Adipose tissue (tissue), 3 donors: ENCODE measurements around the gene OR52E4. TPM values are rescaled to one million over a fixed set of nuclear protein-coding genes. Genes with fewer than 3 reads are reported as not detected.

ENCODE experiments used
- H3K27ac ChIP-seq: one replicate; pipeline ENCODE4 v1.5.1; 2013; ENCODE audit warnings: low read depth, low read length
- WGBS, 3 donors: extraction: QIAGEN DNeasy Blood & Tissue Kit; methylation state at CpG; one replicate each; pipeline ENCODE4 v1.1.7; 2013; 5-methylcytosine and 5-hydroxymethylcytosine counted together
- polyA plus RNA-seq, 3 donors: library from polyadenylated mRNA; stranded (reverse); fragments of 200-250 nt; gene quantifications; one replicate each; pipeline ENCODE4 v1.2.3, GENCODE V29; 2013
- donor health status: healthy with polysubstance abuse.
- donor health status: Bipolar disorder and iron deficiency.
- donor health status: healthy.

The OR52E4 gene
- polyA plus RNA-seq, 3 donors = not detected

GRCh38 chr11:5923794-5924193 lies 43.4 kb downstream of the OR52E4 start:
- no peak overlapping the region for H3K27ac ChIP-seq

GRCh38 chr11:5928271-5928670 lies 47.8 kb downstream of the OR52E4 start:
- WGBS, 3 donors = 92 to 96% (median 95%) methylated on average over 17 of the region's 17 CpGs

GRCh38 chr11:5928811-5929210 lies 48.4 kb downstream of the OR52E4 start:
- H3K27ac ChIP-seq = no peak overlapping the region
- WGBS, 3 donors = 85 to 89% (median 85%) methylated on average over 15 of the region's 15 CpGs

More at GRCh38 chr11:5928271-5928670, 47.8 kb downstream of the OR52E4 start:
- no peak overlapping the region for H3K27ac ChIP-seq

- 86 to 93% (median 88%) methylated on average over 31 of the region's 31 CpGs for WGBS, 3 donors
- no peak overlapping the region for H3K27ac ChIP-seq
Measured at GRCh38 chr11:5929571-5930368, 49.3 kb downstream of the OR52E4 start.

- no peak overlapping the region for H3K27ac ChIP-seq
- WGBS, 3 donors = 84 to 91% (median 90%) methylated on average over 19 of the region's 19 CpGs
Measured at GRCh38 chr11:5930614-5931013, 50.2 kb downstream of the OR52E4 start.

- WGBS, 3 donors = 82 to 94% (median 93%) methylated on average over 8 of the region's 8 CpGs
- H3K27ac ChIP-seq = no peak overlapping the region
Measured at GRCh38 chr11:5931061-5931460, 50.6 kb downstream of the OR52E4 start.

GRCh38 chr11:5932671-5933070 lies 52.2 kb downstream of the OR52E4 start:
- H3K27ac ChIP-seq = no peak overlapping the region
- WGBS, 3 donors = 92 to 95% (median 93%) methylated on average over 11 of the region's 11 CpGs

- 87 to 95% (median 94%) methylated on average over 10 of the region's 10 CpGs for WGBS, 3 donors
Measured at GRCh38 chr11:5933116-5933515, 52.7 kb downstream of the OR52E4 start.

More at GRCh38 chr11:5933116-5933515, 52.7 kb downstream of the OR52E4 start:
- H3K27ac ChIP-seq = no peak overlapping the region

Other genes starting within 250 kb of the OR52E4 start
- gene TRIM5, start 195.6 kb upstream of the OR52E4 start, polyA plus RNA-seq = 10 to 100 TPM in 1 of 3 donors, 1 to 10 TPM in 2; 7.7 to 11.2 (median 9.7) TPM
- gene TRIM22, start 190.8 kb upstream of the OR52E4 start, polyA plus RNA-seq = 10 to 100 TPM in 2 of 3 donors, 1 to 10 TPM in 1; 8.3 to 43.7 (median 22.8) TPM
- gene OR56B1, start 144.2 kb upstream of the OR52E4 start, polyA plus RNA-seq = not detected
- under 1 TPM in 1 of 3 donors, not detected in 2; 0.21 TPM for gene OR52N4, start 126.4 kb upstream of the OR52E4 start, polyA plus RNA-seq
- under 1 TPM in 1 of 3 donors, not detected in 2; 0.04 TPM for gene OR52N5, start 97.3 kb upstream of the OR52E4 start, polyA plus RNA-seq
- gene OR52N1, start 89.4 kb upstream of the OR52E4 start, polyA plus RNA-seq = under 1 TPM in 1 of 3 donors, not detected in 2; 0.06 TPM
- under 1 TPM in 1 of 3 donors, not detected in 2; 0.14 TPM for gene OR52N2, start 71.7 kb upstream of the OR52E4 start, polyA plus RNA-seq
- gene OR52E6, start 38.7 kb upstream of the OR52E4 start, polyA plus RNA-seq = not detected
- gene OR52E8, start 22.9 kb upstream of the OR52E4 start, polyA plus RNA-seq = not detected
- not detected for gene OR52E5, start 12.6 kb downstream of the OR52E4 start, polyA plus RNA-seq
- not detected for gene OR56A3, start 61.6 kb downstream of the OR52E4 start, polyA plus RNA-seq
- gene OR56A5, start 87.9 kb downstream of the OR52E4 start, polyA plus RNA-seq = not detected
- not detected for gene OR52L1, start 106.4 kb downstream of the OR52E4 start, polyA plus RNA-seq
- not detected for gene OR56A4, start 126.3 kb downstream of the OR52E4 start, polyA plus RNA-seq
- gene OR56A1, start 150.1 kb downstream of the OR52E4 start, polyA plus RNA-seq = not detected
- gene OR56B4, start 227.1 kb downstream of the OR52E4 start, polyA plus RNA-seq = not detected